Measurements from ENCODE around the gene SLC22A23. TPM values are rescaled to one million over a fixed set of nuclear protein-coding genes. Genes with fewer than 3 reads are reported as not detected.

SLC22A23 gene
- total and polyA plus RNA-seq, 7 donors: 8.1 to 18.7 (median 12.0) TPM

GRCh38 chr6:3230900-3231246, 226.0 kb downstream of the SLC22A23 start:
- H3K36me3 ChIP-seq: no peaks in the 10 kb centered on the region
- no peak for TF ChIP-seq POLR2A (IDR thresholded peaks at IDR 0.05)
- no peak for TF ChIP-seq POLR2AphosphoS5 (IDR thresholded peaks at IDR 0.05)
- no peak for TF ChIP-seq CTCF (IDR thresholded peaks at IDR 0.05)
- no peak for TF ChIP-seq EP300 (IDR thresholded peaks at IDR 0.05)
- peak overlapping the region; percentile 82 to 91 (median 89) for H3K27ac ChIP-seq
- DNase-seq: no peak
- intact Hi-C loops (cut with DNase I): loop anchor here (2.0 to 5.0 kb wide), 4 partner anchors 16 to 164 kb away; partner anchors contain the start of genes RIPK1 and TUBB2A
- peaks cover 19 to 70% (median 42%) of the 10 kb centered on the region in 3 donors for H3K27me3 ChIP-seq
- peak overlapping the region; percentile 57 to 68 (median 62) for H3K4me3 ChIP-seq
- H3K9me3 ChIP-seq: no peaks in the 10 kb centered on the region
- 4 to 5% methylated on average over 11 of the region's 11 CpGs for WGBS, 2 donors
- peaks cover 0 to 58% (median 50%) of the 10 kb centered on the region in 4 donors for H3K4me1 ChIP-seq

DNA sequence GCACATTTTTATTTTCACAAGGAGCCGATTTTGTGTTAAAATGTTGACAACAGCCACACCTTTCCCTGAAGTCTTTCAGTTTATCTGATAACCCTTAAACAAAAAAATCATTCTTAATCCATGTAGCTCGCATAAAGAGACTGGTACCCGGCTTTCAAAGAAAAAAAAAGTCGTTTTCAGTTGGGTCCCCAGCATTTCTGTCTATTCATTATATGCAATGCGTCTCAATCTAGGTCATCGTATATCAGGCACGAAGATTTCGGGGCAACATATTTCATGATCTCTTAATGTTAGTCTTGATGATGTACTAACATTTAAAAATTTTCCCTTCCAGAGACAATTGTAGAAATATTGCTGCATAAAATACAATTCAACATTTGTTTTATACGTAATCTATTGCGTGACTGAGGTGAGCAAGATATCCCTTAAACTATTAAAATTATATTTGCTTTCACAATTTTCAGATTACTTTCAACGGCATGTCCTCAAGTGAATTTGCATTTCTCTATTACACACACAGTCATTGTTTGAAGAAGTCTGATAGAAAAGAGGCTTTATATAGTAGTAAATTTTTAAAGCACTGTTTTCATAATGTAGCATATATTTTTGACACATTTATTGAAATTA, 226.5 kb downstream of the SLC22A23 start:
- Histone ChIP-seq H3K9me3 (no peaks in the 10 kb centered on the region), H3K4me3 (peak overlapping the region; percentile 57 to 68 (median 62)), H3K27ac (peak overlapping the region in 3 of 4 donors; percentile 82 to 91 (median 87)), H3K27me3 (peaks cover 19 to 70% (median 42%) of the 10 kb centered on the region in 3 donors), H3K36me3 (no peaks in the 10 kb centered on the region), H3K4me1 (peaks cover 0 to 58% (median 50%) of the 10 kb centered on the region in 4 donors)
- WGBS, 2 donors: 18 to 28% methylated on average over 11 of the region's 11 CpGs
- TF ChIP-seq CTCF (IDR thresholded peaks at IDR 0.05) (no peak), POLR2AphosphoS5 (IDR thresholded peaks at IDR 0.05) (peak in 3 of 4 donors; percentile 39 to 59 (median 51))
- intact Hi-C loops (cut with DNase I): loop anchor here (2.0 to 5.0 kb wide), 4 partner anchors 16 to 163 kb away; partner anchors contain the start of genes RIPK1 and TUBB2A
- no peak for DNase-seq

GRCh38 chr6:3229566-3230178, 227.2 kb downstream of the SLC22A23 start:
- Histone ChIP-seq H3K36me3 (no peaks in the 10 kb centered on the region), H3K27me3 (peaks cover 19 to 70% (median 42%) of the 10 kb centered on the region in 3 donors), H3K27ac (peak overlapping the region in 3 of 4 donors; percentile 22 to 91 (median 26)), H3K4me1 (peaks cover 0 to 58% (median 50%) of the 10 kb centered on the region in 4 donors), H3K4me3 (peak overlapping the region in 3 of 4 donors; percentile 43 to 56 (median 52)), H3K9me3 (no peaks in the 10 kb centered on the region)
- WGBS, 2 donors: 2 to 3% methylated on average over 28 of the region's 28 CpGs
- DNase-seq: no peak
- intact Hi-C loops (cut with DNase I): loop anchor here (2.0 to 5.0 kb wide), 4 partner anchors 17 to 162 kb away; partner anchors contain the start of genes RIPK1 and TUBB2A
- TF ChIP-seq EP300 (IDR thresholded peaks at IDR 0.05): no peak
- peak in 2 of 4 donors; percentile 7 to 22 for TF ChIP-seq POLR2AphosphoS5 (IDR thresholded peaks at IDR 0.05)
- TF ChIP-seq POLR2A (IDR thresholded peaks at IDR 0.05): no peak

- H3K27me3 ChIP-seq: peaks cover 19 to 70% (median 42%) of the 10 kb centered on the region in 3 donors
- peaks cover 0 to 58% (median 50%) of the 10 kb centered on the region in 4 donors for H3K4me1 ChIP-seq
- intact Hi-C loops (cut with DNase I): no loop called here
- no peaks in the 10 kb centered on the region for H3K36me3 ChIP-seq
- H3K4me3 ChIP-seq: peak overlapping the region; percentile 1 to 56 (median 48)
- H3K27ac ChIP-seq: peak overlapping the region in 3 of 4 donors; percentile 22 to 91 (median 26)
- no peaks in the 10 kb centered on the region for H3K9me3 ChIP-seq
- WGBS, 2 donors: 2% methylated on average over 62 of the region's 62 CpGs
- DNase-seq: no peak
- TF ChIP-seq POLR2AphosphoS5 (IDR thresholded peaks at IDR 0.05) (peak in 3 of 4 donors; percentile 19 to 39 (median 23)), POLR2A (IDR thresholded peaks at IDR 0.05) (no peak), CTCF (IDR thresholded peaks at IDR 0.05) (no peak)
Measured at GRCh38 chr6:3228771-3229565, 227.9 kb downstream of the SLC22A23 start.

Measured in sigmoid colon (tissue), 7 donors.